ENCODE measurements around the gene TYK2. TPM values are rescaled to one million over a fixed set of nuclear protein-coding genes. Genes with fewer than 3 reads are reported as not detected.

The TYK2 gene
- total RNA-seq, 2 donors from 2014 or later: 72.4 to 168 TPM

DNA sequence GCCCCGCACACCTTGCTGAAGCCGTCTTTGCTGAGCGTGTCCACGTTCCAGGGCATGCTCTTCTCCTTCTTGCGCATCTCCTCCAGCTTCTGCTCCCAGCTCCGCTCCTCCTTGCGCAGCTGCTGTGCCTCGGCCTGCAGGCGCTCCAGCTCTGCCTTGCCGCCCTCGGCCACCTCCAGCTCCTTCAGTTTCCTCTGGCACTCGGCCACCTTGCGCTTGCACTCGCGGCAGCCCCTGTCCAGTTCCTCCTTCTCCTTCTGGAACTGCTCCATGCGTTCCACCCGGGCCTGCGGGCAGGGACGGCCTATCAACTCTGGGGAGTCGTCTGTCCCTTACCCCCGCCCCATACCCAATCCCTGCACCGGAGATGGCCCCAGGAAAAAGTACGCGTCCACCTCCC is 15.5 kb upstream of the TYK2 start:
- H3K4me3 ChIP-seq: no peak overlapping the region
- ATAC-seq (no peak), DNase-seq (no peak)
- peaks cover 11% of the 10 kb centered on the region for H3K4me1 ChIP-seq
- no peaks in the 10 kb centered on the region for H3K9me3 ChIP-seq
- WGBS, 2 donors: 81 to 82% methylated on average over 21 to 23 of the region's 24 CpGs
- peaks cover 0 to 16% of the 10 kb centered on the region in 2 donors for H3K36me3 ChIP-seq (replicated peaks in 1 of 2; ENCODE audit: insufficient read depth in 1 of 2, low read depth in 2 of 2)
- TF ChIP-seq, protein P1, sequence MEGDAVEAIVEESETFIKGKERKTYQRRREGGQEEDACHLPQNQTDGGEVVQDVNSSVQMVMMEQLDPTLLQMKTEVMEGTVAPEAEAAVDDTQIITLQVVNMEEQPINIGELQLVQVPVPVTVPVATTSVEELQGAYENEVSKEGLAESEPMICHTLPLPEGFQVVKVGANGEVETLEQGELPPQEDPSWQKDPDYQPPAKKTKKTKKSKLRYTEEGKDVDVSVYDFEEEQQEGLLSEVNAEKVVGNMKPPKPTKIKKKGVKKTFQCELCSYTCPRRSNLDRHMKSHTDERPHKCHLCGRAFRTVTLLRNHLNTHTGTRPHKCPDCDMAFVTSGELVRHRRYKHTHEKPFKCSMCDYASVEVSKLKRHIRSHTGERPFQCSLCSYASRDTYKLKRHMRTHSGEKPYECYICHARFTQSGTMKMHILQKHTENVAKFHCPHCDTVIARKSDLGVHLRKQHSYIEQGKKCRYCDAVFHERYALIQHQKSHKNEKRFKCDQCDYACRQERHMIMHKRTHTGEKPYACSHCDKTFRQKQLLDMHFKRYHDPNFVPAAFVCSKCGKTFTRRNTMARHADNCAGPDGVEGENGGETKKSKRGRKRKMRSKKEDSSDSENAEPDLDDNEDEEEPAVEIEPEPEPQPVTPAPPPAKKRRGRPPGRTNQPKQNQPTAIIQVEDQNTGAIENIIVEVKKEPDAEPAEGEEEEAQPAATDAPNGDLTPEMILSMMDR (IDR thresholded peaks at IDR 0.05): no peak
- TF ChIP-seq POLR2A (IDR thresholded peaks at IDR 0.05): no peak
- H3K27ac ChIP-seq: no peak overlapping the region
- H3K27me3 ChIP-seq: no peaks in the 10 kb centered on the region
- intact Hi-C loops (cut with DNase I): loop anchor here (10.0 kb wide), 1 partner anchor 461 kb away; the partner anchor contains the start of gene OLFM2

DNA sequence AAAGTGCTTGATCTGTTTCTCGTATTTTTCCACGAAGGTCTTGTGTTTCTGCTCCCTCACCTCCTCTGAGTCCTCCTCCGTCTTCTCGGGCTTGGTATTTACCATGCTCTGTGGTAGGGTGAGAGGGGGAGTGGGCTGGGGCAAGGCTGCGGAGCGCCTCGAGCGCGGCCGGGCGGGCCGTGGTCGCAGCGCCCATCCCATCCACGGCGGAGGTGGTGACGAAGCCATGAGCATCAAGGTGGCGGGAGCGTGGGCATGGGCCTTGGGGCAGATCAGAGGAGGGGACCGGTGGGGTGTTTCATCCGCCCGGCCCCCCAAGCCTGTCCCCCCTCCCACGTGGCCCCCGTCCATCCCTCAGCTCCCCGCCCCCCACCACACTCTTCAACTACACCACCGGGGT is 15.1 kb upstream of the TYK2 start:
- WGBS, 2 donors: 91 to 95% methylated on average over 20 to 26 of the region's 26 CpGs

DNA sequence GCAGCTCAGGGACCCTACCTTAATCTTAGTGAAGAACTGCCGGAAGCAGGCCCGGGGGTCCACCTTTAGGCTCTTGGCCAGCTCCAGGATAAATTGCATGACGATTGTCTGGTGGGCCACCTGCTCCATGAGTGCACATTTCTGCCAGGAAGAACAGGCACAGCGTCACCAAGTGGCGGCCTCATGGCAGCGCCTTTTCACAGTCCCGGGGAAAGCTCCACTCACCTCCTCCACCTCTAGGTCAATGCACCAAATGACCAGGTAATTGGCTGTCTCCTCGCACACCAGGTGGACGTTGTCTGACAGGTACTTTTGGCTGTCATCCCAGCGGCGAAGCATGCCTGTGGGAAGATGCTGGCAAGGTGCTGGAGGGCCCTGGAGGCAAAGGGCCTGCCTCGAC is 14.6 kb upstream of the TYK2 start:
- WGBS, 2 donors: 91 to 94% methylated on average over 5 to 6 of the region's 12 CpGs
- TF ChIP-seq, protein P1 (IDR thresholded peaks at IDR 0.05): no peak
- no peak for TF ChIP-seq POLR2A (IDR thresholded peaks at IDR 0.05)
- no peaks in the 10 kb centered on the region for H3K9me3 ChIP-seq
- H3K27ac ChIP-seq: no peak overlapping the region
- ATAC-seq (no peak), DNase-seq (no peak)
- intact Hi-C loops (cut with DNase I): loop anchor here (10.0 kb wide), 1 partner anchor 460 kb away; the partner anchor contains the start of gene OLFM2
- no peaks in the 10 kb centered on the region for H3K27me3 ChIP-seq
- H3K4me1 ChIP-seq: peaks cover 2% of the 10 kb centered on the region
- peaks cover 0 to 17% of the 10 kb centered on the region in 2 donors for H3K36me3 ChIP-seq (replicated peaks in 1 of 2; ENCODE audit: insufficient read depth in 1 of 2, low read depth in 2 of 2)
- H3K4me3 ChIP-seq: no peak overlapping the region

More for the DNA sequence above, 15.1 kb upstream of the TYK2 start:
- TF ChIP-seq, protein P1 (IDR thresholded peaks at IDR 0.05): no peak
- no peak for TF ChIP-seq POLR2A (IDR thresholded peaks at IDR 0.05)
- H3K4me1 ChIP-seq: peaks cover 6% of the 10 kb centered on the region
- H3K27ac ChIP-seq: no peak overlapping the region
- no peaks in the 10 kb centered on the region for H3K9me3 ChIP-seq
- intact Hi-C loops (cut with DNase I): loop anchor here (10.0 kb wide), 1 partner anchor 461 kb away; the partner anchor contains the start of gene OLFM2
- DNase-seq: no peak
- no peaks in the 10 kb centered on the region for H3K27me3 ChIP-seq
- no peak for ATAC-seq
- H3K4me3 ChIP-seq: no peak overlapping the region
- peaks cover 0 to 17% of the 10 kb centered on the region in 2 donors for H3K36me3 ChIP-seq (replicated peaks in 1 of 2; ENCODE audit: insufficient read depth in 1 of 2, low read depth in 2 of 2)

DNA sequence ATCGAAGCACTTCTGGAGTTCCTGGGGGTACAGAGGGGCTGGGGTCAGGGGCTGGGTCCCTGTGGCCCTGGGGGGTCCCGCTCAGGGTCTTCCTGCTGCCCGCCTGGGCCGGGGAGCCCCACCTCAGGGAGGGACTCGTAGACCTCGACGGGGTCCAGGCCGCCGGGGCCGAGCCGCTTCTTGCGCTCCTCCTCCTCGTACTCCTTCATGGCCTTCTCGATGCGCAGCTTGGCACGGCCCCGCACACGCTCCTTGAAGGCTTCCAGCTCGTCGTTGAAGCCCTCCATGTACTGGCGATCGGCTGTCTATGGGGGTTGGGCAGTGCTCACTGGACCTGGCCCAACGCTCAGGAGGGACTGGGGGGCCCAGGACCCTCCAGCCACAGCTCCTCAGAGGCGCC is 12.8 kb upstream of the TYK2 start:
- Histone ChIP-seq H3K36me3 (replicated peaks in 1 of 2; ENCODE audit: insufficient read depth in 1 of 2, low read depth in 2 of 2) (peaks cover 0 to 17% of the 10 kb centered on the region in 2 donors), H3K4me3 (no peak overlapping the region), H3K4me1 (no peaks in the 10 kb centered on the region), H3K27ac (no peak overlapping the region), H3K27me3 (no peaks in the 10 kb centered on the region), H3K9me3 (no peaks in the 10 kb centered on the region)
- ATAC-seq: no peak
- TF ChIP-seq, protein P1 (IDR thresholded peaks at IDR 0.05): no peak
- no peak for TF ChIP-seq POLR2A (IDR thresholded peaks at IDR 0.05)
- DNase-seq: no peak
- intact Hi-C loops (cut with DNase I): loop anchor here (5.0 to 10.0 kb wide), 2 partner anchors 136 to 458 kb away; partner anchors contain the start of gene OLFM2
- WGBS, 2 donors: 85 to 99% methylated on average over 7 to 13 of the region's 24 CpGs

DNA sequence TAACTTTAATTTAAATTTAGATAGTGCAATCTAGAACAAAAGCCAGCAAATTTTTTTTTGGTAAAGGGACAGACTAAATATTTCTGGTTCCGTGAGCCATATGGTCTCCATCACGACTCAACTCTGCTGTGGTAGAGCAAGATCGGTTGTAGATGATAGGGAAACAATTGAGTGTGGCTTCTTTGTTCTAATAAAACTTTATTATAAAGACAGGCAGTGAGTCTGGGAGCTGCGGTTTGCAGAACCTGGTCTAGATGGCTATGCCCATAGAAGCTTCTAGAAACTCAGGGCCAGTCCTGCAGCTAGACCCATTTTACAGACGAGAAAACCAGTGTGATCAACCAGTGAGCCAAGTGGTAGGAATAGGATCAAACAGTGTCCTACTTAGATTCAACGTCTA is 11.7 kb upstream of the TYK2 start:
- Histone ChIP-seq H3K27ac (no peak overlapping the region), H3K36me3 (replicated peaks in 1 of 2; ENCODE audit: insufficient read depth in 1 of 2, low read depth in 2 of 2) (peaks cover 0 to 17% of the 10 kb centered on the region in 2 donors), H3K27me3 (no peaks in the 10 kb centered on the region), H3K4me3 (no peak overlapping the region), H3K9me3 (no peaks in the 10 kb centered on the region), H3K4me1 (no peaks in the 10 kb centered on the region)
- TF ChIP-seq, protein P1 (IDR thresholded peaks at IDR 0.05): no peak
- TF ChIP-seq POLR2A (IDR thresholded peaks at IDR 0.05): no peak
- intact Hi-C loops (cut with DNase I): loop anchor here (5.0 to 10.0 kb wide), 2 partner anchors 135 to 457 kb away; partner anchors contain the start of gene OLFM2
- 85 to 86% methylated on average over 6 of the region's 6 CpGs for WGBS, 2 donors
- DNase-seq: no peak
- ATAC-seq: no peak

All from body of pancreas (tissue), 4 donors.